Bronchial smooth muscle cell (primary cell): ENCODE results near the gene ZCCHC17. TPM values are rescaled to one million over a fixed set of nuclear protein-coding genes. Genes with fewer than 3 reads are reported as not detected.

Experiments
- total RNA-seq: library from RNA; depleted of rRNA; stranded (reverse); fragments of >200 nt; gene quantifications from 2 replicates; pipeline ENCODE4 v1.2.1, GENCODE V29; 2014

The ZCCHC17 gene
- total RNA-seq = 32.3 and 40.0 TPM in 2 replicates

GRCh38 chr1:31296486-31297276 is at the start of gene ZCCHC17, which contains the start of gene SNRNP40:
Gene ZCCHC17, plus strand, starts transcription at chr1:31297032. Its CDS starts 13,067 bp downstream, at chr1:31310099.
Gene SNRNP40, minus strand, starts transcription at chr1:31296788. Its CDS starts 37 bp downstream, at chr1:31296751.

GRCh38 chr1:31373056-31373896 is 76.4 kb downstream of the ZCCHC17 start, which contains the start of gene FABP3:
Gene FABP3, minus strand, starts transcription at chr1:31373076. Its CDS starts 62 bp downstream, at chr1:31373014.

GRCh38 chr1:31412732-31413404 is 116.0 kb downstream of the ZCCHC17 start, which contains the start of gene SERINC2:
Gene SERINC2, plus strand, starts transcription at chr1:31413213. Its CDS starts 53 bp downstream, at chr1:31413266.

Other genes starting within 250 kb of the ZCCHC17 start
- 41.1 and 73.8 TPM in 2 replicates for gene PUM1, start 231.3 kb upstream of the ZCCHC17 start, total RNA-seq
- gene NKAIN1, start 57.1 kb upstream of the ZCCHC17 start, total RNA-seq = not detected in 2 replicates
- 76.6 and 79.5 TPM in 2 replicates for gene SNRNP40, start 244 bp upstream of the ZCCHC17 start, total RNA-seq
- gene FABP3, start 76.0 kb downstream of the ZCCHC17 start, total RNA-seq = 94.9 and 154 TPM in 2 replicates
- 1.1 and 2.1 TPM in 2 replicates for gene SERINC2, start 116.2 kb downstream of the ZCCHC17 start, total RNA-seq